Mucosa of stomach (tissue), 1 donor: ENCODE measurements around the gene HOTAIR.

Source experiments
- H3K27me3 ChIP-seq: one replicate; pipeline ENCODE4 v1.7.0; 2013; ENCODE audit warnings: mild to moderate bottlenecking, low read length; ENCODE audit not compliant: control insufficient read depth, insufficient read depth
- H3K36me3 ChIP-seq: one replicate; pipeline ENCODE4 v1.7.0; 2013; ENCODE audit warnings: low read length; ENCODE audit not compliant: control insufficient read depth, insufficient read depth
- H3K4me1 ChIP-seq: one replicate; pipeline ENCODE4 v1.7.0; 2013; ENCODE audit warnings: mild to moderate bottlenecking, low read length; ENCODE audit not compliant: control insufficient read depth, insufficient read depth
- H3K4me3 ChIP-seq: one replicate; pipeline ENCODE4 v1.7.0; 2013; ENCODE audit warnings: low read length
- H3K9ac ChIP-seq: one replicate; pipeline ENCODE4 v1.7.0; 2013; ENCODE audit warnings: mild to moderate bottlenecking, low read length, moderate library complexity
- H3K9me3 ChIP-seq: one replicate; pipeline ENCODE4 v1.7.0; 2013; ENCODE audit warnings: mild to moderate bottlenecking, low read length, moderate library complexity; ENCODE audit not compliant: control insufficient read depth
- donor health status: Pancreatic carcinoma.

Gene HOTAIR

GRCh38 chr12:53974084-53975063 lies at the start of gene HOTAIR:
Gene HOTAIR, minus strand, starts transcription at chr12:53974954.
- no peak within 1 kb of the TSS for H3K9ac ChIP-seq
- H3K4me1 ChIP-seq = peaks cover 21% of the 10 kb centered on the region
- no peaks in the 10 kb centered on the region for H3K36me3 ChIP-seq
- no peak within 1 kb of the TSS for H3K4me3 ChIP-seq
- H3K27me3 ChIP-seq = peaks cover 99% of the 10 kb centered on the region
- no peaks in the 10 kb centered on the region for H3K9me3 ChIP-seq

DNA sequence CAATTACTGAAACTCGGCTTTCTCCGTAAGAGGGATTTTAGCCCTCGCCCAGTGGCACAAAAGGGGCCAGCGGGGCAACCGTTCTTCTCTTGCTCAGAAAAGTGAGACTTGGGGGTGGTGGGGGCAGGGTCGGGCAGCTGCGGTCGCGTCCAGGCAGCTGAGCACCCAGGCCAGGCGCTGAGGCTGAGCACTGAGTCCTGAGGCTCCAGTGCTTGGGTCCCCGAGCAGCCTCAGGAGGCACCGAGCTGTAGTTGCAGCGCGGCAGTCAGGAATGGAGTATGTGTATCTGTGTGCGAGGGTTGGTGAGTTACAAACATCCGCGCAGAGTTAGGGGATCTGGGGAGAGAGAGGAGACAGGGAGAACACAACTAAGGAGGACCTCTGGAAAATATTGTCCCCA lies 49.4 kb upstream of the HOTAIR start:
- Histone ChIP-seq H3K9ac (no peak overlapping the region), H3K4me3 (no peak overlapping the region), H3K27me3 (peaks cover 99% of the 10 kb centered on the region), H3K36me3 (no peaks in the 10 kb centered on the region), H3K4me1 (peaks cover 7% of the 10 kb centered on the region), H3K9me3 (no peaks in the 10 kb centered on the region)

DNA sequence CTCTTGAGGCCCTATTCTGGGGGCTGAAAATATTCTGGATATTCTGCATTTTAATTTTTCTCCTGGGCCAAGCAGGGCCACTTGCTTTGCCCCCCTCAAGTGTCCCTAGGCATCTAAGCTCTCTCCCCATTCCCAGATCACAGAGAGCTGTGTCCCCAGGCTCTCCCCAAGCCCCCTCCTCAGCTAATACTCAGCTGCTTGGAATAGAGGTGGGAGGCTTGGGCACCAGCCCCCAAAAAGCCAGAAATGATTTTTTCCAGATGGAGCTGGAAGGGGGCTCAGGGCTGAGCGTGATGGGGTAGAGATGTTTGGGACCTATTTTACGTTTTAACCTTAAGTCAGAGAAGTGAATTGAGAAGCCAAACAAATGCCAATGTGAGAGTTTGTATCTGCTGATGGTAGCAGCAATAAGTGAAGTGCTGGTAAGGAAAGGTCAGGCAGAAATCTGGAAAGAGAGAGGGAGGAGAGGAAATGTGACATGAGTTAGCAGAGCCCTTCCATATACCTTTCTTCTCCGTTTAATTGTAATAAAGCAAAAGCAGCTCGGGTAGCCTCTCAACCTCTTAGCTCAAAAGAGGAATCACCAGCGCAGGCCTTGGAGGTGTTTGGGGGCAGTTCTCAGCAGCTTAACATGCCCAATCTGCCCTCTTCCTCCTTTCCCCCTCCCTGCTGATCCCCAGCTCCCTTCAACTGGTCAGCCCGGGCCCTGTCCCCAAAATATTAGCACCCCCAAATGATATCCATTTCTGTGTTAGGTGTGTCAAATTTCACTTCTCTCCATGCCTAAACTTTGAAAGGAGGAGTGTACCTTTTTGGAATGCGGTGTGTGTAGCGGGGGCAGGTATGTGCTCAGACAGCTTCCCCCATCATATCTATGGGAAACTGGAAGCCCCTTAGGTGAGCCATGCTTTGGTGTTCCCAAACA lies 48.5 kb upstream of the HOTAIR start:
- H3K9me3 ChIP-seq = no peaks in the 10 kb centered on the region
- no peak overlapping the region for H3K9ac ChIP-seq
- H3K4me3 ChIP-seq = no peak overlapping the region
- H3K27me3 ChIP-seq = peaks cover 98% of the 10 kb centered on the region
- H3K4me1 ChIP-seq = peaks cover 13% of the 10 kb centered on the region
- no peaks in the 10 kb centered on the region for H3K36me3 ChIP-seq

GRCh38 chr12:54021432-54022013 lies 46.8 kb upstream of the HOTAIR start:
- H3K9ac ChIP-seq = no peak overlapping the region
- H3K27me3 ChIP-seq = peaks cover 99% of the 10 kb centered on the region
- H3K36me3 ChIP-seq = no peaks in the 10 kb centered on the region
- peaks cover 22% of the 10 kb centered on the region for H3K4me1 ChIP-seq
- H3K4me3 ChIP-seq = no peak overlapping the region
- no peaks in the 10 kb centered on the region for H3K9me3 ChIP-seq

- Histone ChIP-seq H3K27me3 (peaks cover 98% of the 10 kb centered on the region), H3K9ac (no peak overlapping the region), H3K4me1 (peaks cover 22% of the 10 kb centered on the region), H3K9me3 (no peaks in the 10 kb centered on the region), H3K36me3 (no peaks in the 10 kb centered on the region), H3K4me3 (no peak overlapping the region)
Observed at GRCh38 chr12:54020591-54021405, 46.0 kb upstream of the HOTAIR start.

DNA sequence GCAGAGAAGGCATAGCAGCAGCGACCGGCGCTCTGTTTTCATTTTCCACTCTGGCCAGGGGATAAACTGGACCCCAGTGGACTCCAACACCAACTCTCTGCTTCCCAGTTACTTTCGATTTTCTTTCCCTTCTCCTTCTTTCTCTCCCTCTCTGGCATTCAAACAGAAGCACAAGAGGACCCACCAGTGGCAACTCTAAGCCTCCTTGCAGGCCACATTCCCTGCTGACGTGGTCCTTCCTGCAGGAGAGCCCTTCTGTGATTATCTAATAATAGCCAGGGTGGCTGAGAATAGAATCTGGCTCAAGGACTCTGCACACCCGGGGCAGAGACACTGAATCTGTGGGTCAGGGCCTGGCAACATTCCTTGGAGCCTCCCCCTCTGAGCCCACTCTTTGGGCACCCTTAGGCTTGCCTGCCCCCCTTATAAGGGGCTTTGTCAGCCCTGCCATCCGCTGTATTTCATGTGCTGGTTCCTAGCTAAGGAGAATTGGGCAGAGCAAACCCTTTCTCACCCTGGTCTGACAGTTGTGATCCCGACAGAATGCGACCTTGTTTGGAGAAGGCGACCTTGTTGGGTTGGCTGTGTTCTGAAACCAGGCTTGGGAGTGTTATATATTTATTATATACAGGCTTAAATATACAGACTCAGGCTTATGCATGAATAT lies 45.3 kb upstream of the HOTAIR start:
- Histone ChIP-seq H3K9ac (no peak overlapping the region), H3K4me3 (no peak overlapping the region)

DNA sequence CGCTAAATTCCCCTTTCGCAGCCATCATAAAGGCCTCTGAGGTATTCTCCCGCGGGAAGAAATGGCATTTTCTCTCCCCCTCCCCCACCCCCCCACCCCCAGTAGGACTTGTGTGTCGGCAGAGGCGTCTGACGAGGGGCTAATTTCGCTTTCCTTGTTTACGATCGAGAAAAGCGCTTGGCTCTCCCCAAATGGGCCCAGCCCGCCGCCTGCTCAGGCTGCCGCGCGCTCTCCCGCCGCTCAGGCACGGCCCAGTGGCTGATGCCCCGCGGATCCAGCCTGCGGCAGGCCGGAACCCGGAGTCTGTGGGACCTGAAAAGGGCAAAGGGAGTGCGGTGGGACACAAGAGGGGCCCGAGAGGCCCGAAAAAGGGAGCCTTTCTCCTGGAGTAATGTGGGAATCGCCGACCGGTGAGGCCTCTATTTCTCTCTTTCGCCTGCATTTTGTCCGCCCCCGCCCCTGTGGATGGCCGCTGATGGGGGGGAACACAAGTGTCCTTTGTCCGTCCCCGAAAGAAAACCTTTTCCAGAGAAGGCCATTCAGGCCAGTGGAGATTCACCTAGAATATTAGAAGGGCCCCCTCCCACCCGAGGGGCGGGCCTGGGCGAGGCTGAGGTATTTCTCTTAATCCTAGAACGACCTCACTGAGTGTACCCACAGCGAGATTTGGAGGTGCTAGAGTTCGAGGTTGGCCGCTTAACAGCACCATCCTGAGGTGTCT lies 44.5 kb upstream of the HOTAIR start:
- Histone ChIP-seq H3K9me3 (no peaks in the 10 kb centered on the region), H3K27me3 (peaks cover 98% of the 10 kb centered on the region), H3K4me1 (peaks cover 31% of the 10 kb centered on the region), H3K9ac (no peak overlapping the region), H3K36me3 (no peaks in the 10 kb centered on the region), H3K4me3 (no peak overlapping the region)

More for the DNA sequence above, 45.3 kb upstream of the HOTAIR start:
- no peaks in the 10 kb centered on the region for H3K36me3 ChIP-seq
- H3K9me3 ChIP-seq = no peaks in the 10 kb centered on the region
- peaks cover 28% of the 10 kb centered on the region for H3K4me1 ChIP-seq
- H3K27me3 ChIP-seq = peaks cover 98% of the 10 kb centered on the region

GRCh38 chr12:54018468-54018984 lies 43.8 kb upstream of the HOTAIR start:
- Histone ChIP-seq H3K9me3 (no peaks in the 10 kb centered on the region), H3K4me3 (no peak overlapping the region), H3K27me3 (peaks cover 98% of the 10 kb centered on the region), H3K9ac (no peak overlapping the region), H3K4me1 (peaks cover 31% of the 10 kb centered on the region), H3K36me3 (no peaks in the 10 kb centered on the region)

DNA sequence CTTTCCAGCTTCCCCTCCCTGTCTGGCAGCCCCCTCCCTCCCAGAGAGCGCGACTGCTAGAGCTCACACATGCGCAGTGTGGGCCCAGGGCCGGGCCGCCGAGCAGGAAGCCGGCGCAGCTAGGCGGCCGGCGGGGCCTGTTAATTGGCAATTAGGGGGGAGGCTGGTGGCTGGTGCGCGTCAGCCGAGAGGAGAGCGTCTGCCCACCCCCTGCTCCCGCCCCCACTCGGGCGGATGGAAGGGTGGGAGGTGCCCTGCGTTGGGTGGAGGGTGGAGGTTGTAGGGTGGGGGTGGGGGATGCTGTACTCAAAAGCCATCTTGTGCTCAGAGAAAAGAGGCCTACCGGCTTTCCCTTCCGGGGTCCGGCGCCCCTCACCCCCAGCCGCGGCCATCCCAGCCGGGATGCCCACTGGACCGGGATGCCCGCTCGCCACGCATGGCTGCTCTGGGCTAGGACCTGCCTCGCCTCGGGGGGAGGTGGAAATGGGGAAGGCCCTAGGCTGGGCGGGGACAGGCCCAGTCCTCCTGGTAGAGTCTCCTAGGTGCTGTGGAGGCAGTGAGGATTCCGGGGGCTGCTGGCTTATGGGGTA lies 43.2 kb upstream of the HOTAIR start:
- peak overlapping the region; percentile 22 for H3K9ac ChIP-seq
- peaks cover 98% of the 10 kb centered on the region for H3K27me3 ChIP-seq
- no peaks in the 10 kb centered on the region for H3K9me3 ChIP-seq
- no peak overlapping the region for H3K4me3 ChIP-seq
- peaks cover 31% of the 10 kb centered on the region for H3K4me1 ChIP-seq
- no peaks in the 10 kb centered on the region for H3K36me3 ChIP-seq
